ENCODE results near the gene NCOA3. TPM values are rescaled to one million over a fixed set of nuclear protein-coding genes. Genes with fewer than 3 reads are reported as not detected.
"Not testable (repeated sequence)": the region's sequence is repeated elsewhere in the genome, so short reads cannot be mapped to it uniquely, and the experiment has no call there.

NCOA3 gene
- total RNA-seq, 1 donor from 2014 or later, result 24.6 TPM

DNA sequence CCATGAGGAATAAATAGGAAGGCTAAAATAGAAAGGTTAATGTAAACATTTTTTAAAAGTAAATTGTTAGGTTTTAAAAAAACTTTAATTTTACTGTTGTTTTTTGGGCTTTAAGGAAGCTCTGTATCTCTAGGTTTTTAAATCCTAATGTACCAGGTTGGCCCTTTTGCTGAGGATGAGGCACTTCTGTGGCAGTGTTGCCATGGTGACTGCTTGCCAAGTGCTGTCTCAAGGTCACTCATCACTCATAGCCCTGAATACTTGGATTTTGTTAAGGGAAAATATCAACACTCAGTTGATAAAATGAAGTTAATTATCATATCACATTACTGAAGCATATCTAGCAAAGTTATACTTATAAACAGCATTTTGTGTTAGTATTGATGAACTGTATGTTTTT lies 50.2 kb downstream of the NCOA3 start:
- H3K27ac Mint-ChIP-seq (ENCODE audit: unreplicated experiment), result no peak overlapping the region
- H3K36me3 Mint-ChIP-seq (ENCODE audit: unreplicated experiment), result peaks cover 5% of the 10 kb centered on the region
- H3K27me3 Mint-ChIP-seq (ENCODE audit: unreplicated experiment), result no peaks in the 10 kb centered on the region
- H3K9me3 Mint-ChIP-seq (ENCODE audit: unreplicated experiment), result no peaks in the 10 kb centered on the region
- H3K4me1 Mint-ChIP-seq (ENCODE audit: low read depth, unreplicated experiment), result peaks cover 12% of the 10 kb centered on the region
- TF ChIP-seq, protein P1, sequence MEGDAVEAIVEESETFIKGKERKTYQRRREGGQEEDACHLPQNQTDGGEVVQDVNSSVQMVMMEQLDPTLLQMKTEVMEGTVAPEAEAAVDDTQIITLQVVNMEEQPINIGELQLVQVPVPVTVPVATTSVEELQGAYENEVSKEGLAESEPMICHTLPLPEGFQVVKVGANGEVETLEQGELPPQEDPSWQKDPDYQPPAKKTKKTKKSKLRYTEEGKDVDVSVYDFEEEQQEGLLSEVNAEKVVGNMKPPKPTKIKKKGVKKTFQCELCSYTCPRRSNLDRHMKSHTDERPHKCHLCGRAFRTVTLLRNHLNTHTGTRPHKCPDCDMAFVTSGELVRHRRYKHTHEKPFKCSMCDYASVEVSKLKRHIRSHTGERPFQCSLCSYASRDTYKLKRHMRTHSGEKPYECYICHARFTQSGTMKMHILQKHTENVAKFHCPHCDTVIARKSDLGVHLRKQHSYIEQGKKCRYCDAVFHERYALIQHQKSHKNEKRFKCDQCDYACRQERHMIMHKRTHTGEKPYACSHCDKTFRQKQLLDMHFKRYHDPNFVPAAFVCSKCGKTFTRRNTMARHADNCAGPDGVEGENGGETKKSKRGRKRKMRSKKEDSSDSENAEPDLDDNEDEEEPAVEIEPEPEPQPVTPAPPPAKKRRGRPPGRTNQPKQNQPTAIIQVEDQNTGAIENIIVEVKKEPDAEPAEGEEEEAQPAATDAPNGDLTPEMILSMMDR (IDR thresholded peaks at IDR 0.05; ENCODE audit: partially characterized antibody, unreplicated experiment), result no peak
- H3K4me3 Mint-ChIP-seq (ENCODE audit: unreplicated experiment), result no peak overlapping the region
- no peak for DNase-seq

DNA sequence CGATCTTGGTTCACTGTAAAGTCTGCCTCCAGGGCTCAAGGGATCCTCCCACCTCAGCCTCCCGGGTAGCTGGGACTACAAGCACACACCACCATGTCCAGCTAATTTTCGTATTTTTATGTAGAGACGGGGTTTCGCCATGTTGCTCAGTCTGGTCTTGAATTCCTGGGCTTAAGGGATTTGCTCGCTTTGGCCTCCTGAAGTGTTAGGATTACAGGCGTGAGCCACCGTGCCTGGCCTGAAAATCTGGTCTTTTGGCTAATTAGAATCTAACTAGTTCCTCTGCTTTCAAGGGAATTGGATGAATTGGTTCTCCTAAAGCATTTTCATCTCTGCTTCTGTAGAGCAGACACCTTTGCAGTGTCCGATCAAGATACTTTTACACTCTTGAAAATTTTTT lies 51.3 kb downstream of the NCOA3 start:
- Mint-ChIP-seq H3K27ac (ENCODE audit: unreplicated experiment) (no peak overlapping the region), H3K9me3 (ENCODE audit: unreplicated experiment) (no peaks in the 10 kb centered on the region), H3K4me1 (ENCODE audit: low read depth, unreplicated experiment) (peaks cover 12% of the 10 kb centered on the region), H3K27me3 (ENCODE audit: unreplicated experiment) (no peaks in the 10 kb centered on the region), H3K4me3 (ENCODE audit: unreplicated experiment) (no peak overlapping the region), H3K36me3 (ENCODE audit: unreplicated experiment) (peaks cover 5% of the 10 kb centered on the region)
- no peak for DNase-seq
- TF ChIP-seq, protein P1 (IDR thresholded peaks at IDR 0.05; ENCODE audit: partially characterized antibody, unreplicated experiment), result no peak

DNA sequence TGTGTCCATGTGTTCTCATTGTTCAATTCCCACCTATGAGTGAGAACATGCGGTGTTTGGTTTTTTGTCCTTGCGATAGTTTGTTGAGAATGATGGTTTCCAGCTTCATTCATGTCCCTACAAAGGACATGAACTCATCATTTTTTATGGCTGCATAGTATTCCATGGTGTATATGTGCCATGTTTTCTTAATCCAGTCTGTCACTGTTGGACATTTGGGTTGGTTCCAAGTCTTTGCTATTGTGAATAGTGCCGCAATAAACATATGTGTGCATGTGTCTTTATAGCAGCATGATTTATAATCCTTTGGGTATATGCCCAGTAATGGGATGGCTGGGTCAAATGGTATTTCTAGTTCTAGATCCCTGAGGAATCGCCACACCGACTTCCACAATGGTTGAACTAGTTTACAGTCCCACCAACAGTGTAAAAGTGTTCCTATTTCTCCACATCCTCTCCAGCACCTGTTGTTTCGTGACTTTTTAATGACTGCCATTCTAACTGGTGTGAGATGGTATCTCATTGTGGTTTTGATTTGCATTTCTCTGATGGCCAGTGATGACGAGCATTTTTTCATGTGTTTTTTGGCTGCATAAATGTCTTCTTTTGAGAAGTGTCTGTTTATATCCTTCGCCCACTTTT lies 52.0 kb downstream of the NCOA3 start:
- H3K36me3 Mint-ChIP-seq (ENCODE audit: unreplicated experiment); H3K4me3 Mint-ChIP-seq (ENCODE audit: unreplicated experiment); DNase-seq; H3K27ac Mint-ChIP-seq (ENCODE audit: unreplicated experiment); H3K27me3 Mint-ChIP-seq (ENCODE audit: unreplicated experiment); H3K9me3 Mint-ChIP-seq (ENCODE audit: unreplicated experiment): not testable (repeated sequence)
- H3K4me1 Mint-ChIP-seq (ENCODE audit: low read depth, unreplicated experiment), result peaks cover 12% of the 10 kb centered on the region

DNA sequence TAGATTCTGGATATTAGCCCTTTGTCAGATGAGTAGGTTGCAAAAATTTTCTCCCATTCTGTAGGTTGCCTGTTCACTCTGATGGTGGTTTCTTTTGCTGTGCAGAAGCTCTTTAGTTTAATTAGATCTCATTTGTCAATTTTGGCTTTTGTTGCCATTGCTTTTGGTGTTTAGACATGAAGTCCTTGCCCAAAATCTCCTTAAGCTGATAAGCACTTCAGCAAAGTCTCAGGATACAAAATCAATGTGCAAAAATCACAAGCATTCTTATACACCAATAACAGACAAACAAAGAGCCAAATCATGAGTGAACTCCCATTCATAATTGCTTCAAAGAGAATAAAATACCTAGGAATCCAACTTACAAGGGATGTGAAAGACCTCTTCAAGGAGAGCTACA lies 52.6 kb downstream of the NCOA3 start:
- not testable (repeated sequence) for H3K4me3 Mint-ChIP-seq (ENCODE audit: unreplicated experiment); DNase-seq; H3K27ac Mint-ChIP-seq (ENCODE audit: unreplicated experiment); H3K27me3 Mint-ChIP-seq (ENCODE audit: unreplicated experiment); H3K36me3 Mint-ChIP-seq (ENCODE audit: unreplicated experiment); H3K9me3 Mint-ChIP-seq (ENCODE audit: unreplicated experiment)
- H3K4me1 Mint-ChIP-seq (ENCODE audit: low read depth, unreplicated experiment), result peaks cover 12% of the 10 kb centered on the region

DNA sequence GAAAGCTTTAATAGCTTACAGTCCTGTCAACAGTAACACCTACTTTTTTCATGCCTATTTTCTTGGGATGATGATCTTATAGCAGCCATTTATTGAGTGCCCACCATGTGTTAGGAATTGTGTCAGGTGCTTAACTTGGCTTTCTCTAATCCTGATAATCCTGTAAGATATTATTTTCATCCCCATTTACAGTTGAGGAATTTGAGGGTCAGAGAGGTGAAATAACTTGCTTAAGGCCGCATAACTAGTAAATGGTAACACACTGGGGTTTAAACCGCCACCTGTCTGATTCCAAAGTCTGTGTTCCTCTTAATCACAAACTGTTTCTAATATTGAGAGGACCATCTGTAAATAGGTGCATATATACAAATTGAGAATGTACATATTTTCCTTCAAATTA lies 55.5 kb downstream of the NCOA3 start:
- Mint-ChIP-seq H3K4me3 (ENCODE audit: unreplicated experiment) (no peak overlapping the region), H3K9me3 (ENCODE audit: unreplicated experiment) (no peaks in the 10 kb centered on the region), H3K36me3 (ENCODE audit: unreplicated experiment) (peaks cover 5% of the 10 kb centered on the region), H3K27ac (ENCODE audit: unreplicated experiment) (no peak overlapping the region), H3K4me1 (ENCODE audit: low read depth, unreplicated experiment) (no peaks in the 10 kb centered on the region), H3K27me3 (ENCODE audit: unreplicated experiment) (no peaks in the 10 kb centered on the region)
- TF ChIP-seq, protein P1 (IDR thresholded peaks at IDR 0.05; ENCODE audit: partially characterized antibody, unreplicated experiment), result no peak
- DNase-seq, result no peak

DNA sequence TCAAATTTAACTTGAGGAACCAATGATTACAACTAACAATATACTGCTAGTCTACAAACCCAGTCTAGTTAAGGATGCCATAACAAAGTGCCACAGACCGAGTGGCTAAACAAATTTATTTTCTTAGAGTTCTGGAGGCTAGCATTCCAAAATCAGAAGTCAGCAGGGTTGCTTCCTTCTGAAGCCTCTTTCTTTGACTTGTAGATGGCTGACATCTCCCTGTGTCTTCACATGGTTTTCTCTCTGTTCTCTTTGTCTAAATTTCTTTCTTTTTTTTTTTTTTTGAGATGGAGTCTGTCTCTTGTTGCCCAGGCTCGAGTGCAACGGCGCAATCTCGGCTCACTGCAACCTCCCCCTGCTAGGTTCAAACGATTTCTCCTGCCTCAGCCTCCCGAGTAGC lies 56.1 kb downstream of the NCOA3 start:
- TF ChIP-seq, protein P1 (IDR thresholded peaks at IDR 0.05; ENCODE audit: partially characterized antibody, unreplicated experiment), result no peak
- H3K36me3 Mint-ChIP-seq (ENCODE audit: unreplicated experiment), result peaks cover 5% of the 10 kb centered on the region
- no peaks in the 10 kb centered on the region for H3K4me1 Mint-ChIP-seq (ENCODE audit: low read depth, unreplicated experiment)
- H3K27me3 Mint-ChIP-seq (ENCODE audit: unreplicated experiment), result no peaks in the 10 kb centered on the region
- H3K27ac Mint-ChIP-seq (ENCODE audit: unreplicated experiment), result no peak overlapping the region
- DNase-seq, result no peak
- no peak overlapping the region for H3K4me3 Mint-ChIP-seq (ENCODE audit: unreplicated experiment)
- no peaks in the 10 kb centered on the region for H3K9me3 Mint-ChIP-seq (ENCODE audit: unreplicated experiment)

Measured in glutamatergic neuron (in vitro differentiated cells).